ENCODE data around the gene TMEM145.

- TF ChIP-seq CTCF (IDR thresholded peaks at IDR 0.05) (peak in 1 of 7 experiments; percentile 76), POLR2A (IDR thresholded peaks at IDR 0.05) (no peak)
These were observed 11.7 kb downstream of the TMEM145 start for GRCh38 chr19:42324655-42325307.

All from stomach (tissue), 4 donors.